ENCODE measurements around the gene MIA2.

DNA sequence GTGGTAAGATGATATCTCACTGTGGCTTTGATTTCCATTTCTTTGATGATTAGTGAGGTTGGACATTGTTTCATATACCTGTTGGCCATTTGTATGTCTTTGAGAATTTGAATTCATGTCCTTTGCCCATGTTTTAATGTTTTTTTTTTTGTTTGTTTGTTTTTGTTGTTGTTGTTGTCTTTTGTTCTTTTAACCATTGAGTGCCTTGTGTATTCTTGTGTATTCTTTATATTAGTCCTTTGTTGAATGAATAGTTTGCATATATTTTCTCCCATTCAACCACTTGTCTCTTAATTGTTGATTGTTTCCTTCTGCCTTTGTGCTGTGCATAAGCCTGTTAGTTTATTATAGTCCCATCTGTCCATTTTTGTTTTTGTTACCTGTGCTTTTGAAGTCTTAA is 126.6 kb downstream of the MIA2 start:
- TF ChIP-seq, protein P1, sequence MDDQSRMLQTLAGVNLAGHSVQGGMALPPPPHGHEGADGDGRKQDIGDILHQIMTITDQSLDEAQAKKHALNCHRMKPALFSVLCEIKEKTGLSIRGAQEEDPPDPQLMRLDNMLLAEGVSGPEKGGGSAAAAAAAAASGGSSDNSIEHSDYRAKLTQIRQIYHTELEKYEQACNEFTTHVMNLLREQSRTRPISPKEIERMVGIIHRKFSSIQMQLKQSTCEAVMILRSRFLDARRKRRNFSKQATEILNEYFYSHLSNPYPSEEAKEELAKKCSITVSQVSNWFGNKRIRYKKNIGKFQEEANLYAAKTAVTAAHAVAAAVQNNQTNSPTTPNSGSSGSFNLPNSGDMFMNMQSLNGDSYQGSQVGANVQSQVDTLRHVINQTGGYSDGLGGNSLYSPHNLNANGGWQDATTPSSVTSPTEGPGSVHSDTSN (IDR thresholded peaks at IDR 0.05) = no peak
- TF ChIP-seq, protein P2, sequence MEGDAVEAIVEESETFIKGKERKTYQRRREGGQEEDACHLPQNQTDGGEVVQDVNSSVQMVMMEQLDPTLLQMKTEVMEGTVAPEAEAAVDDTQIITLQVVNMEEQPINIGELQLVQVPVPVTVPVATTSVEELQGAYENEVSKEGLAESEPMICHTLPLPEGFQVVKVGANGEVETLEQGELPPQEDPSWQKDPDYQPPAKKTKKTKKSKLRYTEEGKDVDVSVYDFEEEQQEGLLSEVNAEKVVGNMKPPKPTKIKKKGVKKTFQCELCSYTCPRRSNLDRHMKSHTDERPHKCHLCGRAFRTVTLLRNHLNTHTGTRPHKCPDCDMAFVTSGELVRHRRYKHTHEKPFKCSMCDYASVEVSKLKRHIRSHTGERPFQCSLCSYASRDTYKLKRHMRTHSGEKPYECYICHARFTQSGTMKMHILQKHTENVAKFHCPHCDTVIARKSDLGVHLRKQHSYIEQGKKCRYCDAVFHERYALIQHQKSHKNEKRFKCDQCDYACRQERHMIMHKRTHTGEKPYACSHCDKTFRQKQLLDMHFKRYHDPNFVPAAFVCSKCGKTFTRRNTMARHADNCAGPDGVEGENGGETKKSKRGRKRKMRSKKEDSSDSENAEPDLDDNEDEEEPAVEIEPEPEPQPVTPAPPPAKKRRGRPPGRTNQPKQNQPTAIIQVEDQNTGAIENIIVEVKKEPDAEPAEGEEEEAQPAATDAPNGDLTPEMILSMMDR (IDR thresholded peaks at IDR 0.05) = no peak
- TF ChIP-seq SIN3A (IDR thresholded peaks at IDR 0.05; ENCODE audit: borderline replicate concordance, low read depth, low read length) (no peak), EP300 (IDR thresholded peaks at IDR 0.05; ENCODE audit: borderline replicate concordance in 1 of 2, low read depth in 1 of 2, low read length in 1 of 2) (no peak), JUND (IDR thresholded peaks at IDR 0.05) (no peak), MXI1 (IDR thresholded peaks at IDR 0.05; ENCODE audit: low read depth, low read length) (no peak), FOXM1 (IDR thresholded peaks at IDR 0.05; ENCODE audit: low read depth) (no peak), RAD21 (IDR thresholded peaks at IDR 0.05; ENCODE audit: low read length) (no peak), CHD2 (IDR thresholded peaks at IDR 0.05; ENCODE audit: low read length, partially characterized antibody) (no peak), MEF2A (IDR thresholded peaks at IDR 0.05; ENCODE audit: borderline replicate concordance, low read depth) (no peak), POLR2AphosphoS5 (IDR thresholded peaks at IDR 0.05; ENCODE audit: low read depth, low read length) (no peak), ELF1 (IDR thresholded peaks at IDR 0.05) (no peak)
- TF ChIP-seq, protein P3, sequence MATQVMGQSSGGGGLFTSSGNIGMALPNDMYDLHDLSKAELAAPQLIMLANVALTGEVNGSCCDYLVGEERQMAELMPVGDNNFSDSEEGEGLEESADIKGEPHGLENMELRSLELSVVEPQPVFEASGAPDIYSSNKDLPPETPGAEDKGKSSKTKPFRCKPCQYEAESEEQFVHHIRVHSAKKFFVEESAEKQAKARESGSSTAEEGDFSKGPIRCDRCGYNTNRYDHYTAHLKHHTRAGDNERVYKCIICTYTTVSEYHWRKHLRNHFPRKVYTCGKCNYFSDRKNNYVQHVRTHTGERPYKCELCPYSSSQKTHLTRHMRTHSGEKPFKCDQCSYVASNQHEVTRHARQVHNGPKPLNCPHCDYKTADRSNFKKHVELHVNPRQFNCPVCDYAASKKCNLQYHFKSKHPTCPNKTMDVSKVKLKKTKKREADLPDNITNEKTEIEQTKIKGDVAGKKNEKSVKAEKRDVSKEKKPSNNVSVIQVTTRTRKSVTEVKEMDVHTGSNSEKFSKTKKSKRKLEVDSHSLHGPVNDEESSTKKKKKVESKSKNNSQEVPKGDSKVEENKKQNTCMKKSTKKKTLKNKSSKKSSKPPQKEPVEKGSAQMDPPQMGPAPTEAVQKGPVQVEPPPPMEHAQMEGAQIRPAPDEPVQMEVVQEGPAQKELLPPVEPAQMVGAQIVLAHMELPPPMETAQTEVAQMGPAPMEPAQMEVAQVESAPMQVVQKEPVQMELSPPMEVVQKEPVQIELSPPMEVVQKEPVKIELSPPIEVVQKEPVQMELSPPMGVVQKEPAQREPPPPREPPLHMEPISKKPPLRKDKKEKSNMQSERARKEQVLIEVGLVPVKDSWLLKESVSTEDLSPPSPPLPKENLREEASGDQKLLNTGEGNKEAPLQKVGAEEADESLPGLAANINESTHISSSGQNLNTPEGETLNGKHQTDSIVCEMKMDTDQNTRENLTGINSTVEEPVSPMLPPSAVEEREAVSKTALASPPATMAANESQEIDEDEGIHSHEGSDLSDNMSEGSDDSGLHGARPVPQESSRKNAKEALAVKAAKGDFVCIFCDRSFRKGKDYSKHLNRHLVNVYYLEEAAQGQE (IDR thresholded peaks at IDR 0.05; ENCODE audit: low read depth, low read length) = no peak
- TF ChIP-seq, protein P4, sequence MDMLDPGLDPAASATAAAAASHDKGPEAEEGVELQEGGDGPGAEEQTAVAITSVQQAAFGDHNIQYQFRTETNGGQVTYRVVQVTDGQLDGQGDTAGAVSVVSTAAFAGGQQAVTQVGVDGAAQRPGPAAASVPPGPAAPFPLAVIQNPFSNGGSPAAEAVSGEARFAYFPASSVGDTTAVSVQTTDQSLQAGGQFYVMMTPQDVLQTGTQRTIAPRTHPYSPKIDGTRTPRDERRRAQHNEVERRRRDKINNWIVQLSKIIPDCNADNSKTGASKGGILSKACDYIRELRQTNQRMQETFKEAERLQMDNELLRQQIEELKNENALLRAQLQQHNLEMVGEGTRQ (IDR thresholded peaks at IDR 0.05; ENCODE audit: borderline replicate concordance, low read depth, low read length) = no peak
